ENCODE measurements around the gene EPG5. TPM values are rescaled to one million over a fixed set of nuclear protein-coding genes. Genes with fewer than 3 reads are reported as not detected.
"Not testable (repeated sequence)": the region's sequence is repeated elsewhere in the genome, so short reads cannot be mapped to it uniquely, and the experiment has no call there.

EPG5 gene
- total RNA-seq, 4 donors from 2014 or later = 13.6 to 43.4 (median 21.8) TPM

- H3K9me3 ChIP-seq = no peaks in the 10 kb centered on the region
- H3K4me1 ChIP-seq = no peaks in the 10 kb centered on the region
- intact Hi-C loops (cut with DNase I; ENCODE audit: low total_unique reads) = no loop called here
- no peaks in the 10 kb centered on the region for H3K27me3 ChIP-seq
- no peak overlapping the region for H3K27ac ChIP-seq
- no peak overlapping the region for H3K4me3 ChIP-seq
- TF ChIP-seq CTCF (IDR thresholded peaks at IDR 0.05) = no peak
- no peak for TF ChIP-seq POLR2A (IDR thresholded peaks at IDR 0.05)
- H3K36me3 ChIP-seq = no peaks in the 10 kb centered on the region
- DNase-seq = no peak
Measured at GRCh38 chr18:45976974-45977373, 9.8 kb upstream of the EPG5 start.

GRCh38 chr18:45976566-45976965 lies 9.4 kb upstream of the EPG5 start:
- TF ChIP-seq CTCF (IDR thresholded peaks at IDR 0.05) (no peak), POLR2A (IDR thresholded peaks at IDR 0.05) (no peak)
- no peak for DNase-seq
- Histone ChIP-seq H3K36me3 (no peaks in the 10 kb centered on the region), H3K27me3 (no peaks in the 10 kb centered on the region), H3K4me1 (no peaks in the 10 kb centered on the region), H3K27ac (no peak overlapping the region), H3K4me3 (no peak overlapping the region), H3K9me3 (no peaks in the 10 kb centered on the region)
- intact Hi-C loops (cut with DNase I; ENCODE audit: low total_unique reads) = no loop called here

- H3K9me3 ChIP-seq = no peaks in the 10 kb centered on the region
- H3K4me3 ChIP-seq = no peak overlapping the region
- TF ChIP-seq CTCF (IDR thresholded peaks at IDR 0.05) (peak; percentile 62 to 75 (median 70)), POLR2A (IDR thresholded peaks at IDR 0.05) (no peak)
- H3K27ac ChIP-seq = no peak overlapping the region
- no peaks in the 10 kb centered on the region for H3K36me3 ChIP-seq
- no peaks in the 10 kb centered on the region for H3K4me1 ChIP-seq
- no peaks in the 10 kb centered on the region for H3K27me3 ChIP-seq
- intact Hi-C loops (cut with DNase I; ENCODE audit: low total_unique reads) = no loop called here
- DNase-seq = peak; percentile 27 to 49
Measured at GRCh38 chr18:45974088-45974536, 7.0 kb upstream of the EPG5 start.

GRCh38 chr18:45964913-45965312 lies 2.2 kb downstream of the EPG5 start:
- H3K9me3 ChIP-seq; H3K4me1 ChIP-seq; H3K27ac ChIP-seq; H3K36me3 ChIP-seq; H3K4me3 ChIP-seq; H3K27me3 ChIP-seq; DNase-seq; intact Hi-C loops (cut with DNase I; ENCODE audit: low total_unique reads): not testable (repeated sequence)

GRCh38 chr18:45962866-45963265 lies 4.3 kb downstream of the EPG5 start:
- H3K27ac ChIP-seq = no peak overlapping the region
- no peaks in the 10 kb centered on the region for H3K27me3 ChIP-seq
- no peaks in the 10 kb centered on the region for H3K4me1 ChIP-seq
- no peak for DNase-seq
- intact Hi-C loops (cut with DNase I; ENCODE audit: low total_unique reads) = no loop called here
- TF ChIP-seq CTCF (IDR thresholded peaks at IDR 0.05) (no peak), POLR2A (IDR thresholded peaks at IDR 0.05) (no peak)
- no peaks in the 10 kb centered on the region for H3K9me3 ChIP-seq
- no peaks in the 10 kb centered on the region for H3K36me3 ChIP-seq
- H3K4me3 ChIP-seq = no peak overlapping the region

GRCh38 chr18:45962461-45962860 lies 4.7 kb downstream of the EPG5 start:
- Histone ChIP-seq H3K27ac (no peak overlapping the region), H3K36me3 (no peaks in the 10 kb centered on the region), H3K27me3 (no peaks in the 10 kb centered on the region), H3K9me3 (no peaks in the 10 kb centered on the region), H3K4me1 (no peaks in the 10 kb centered on the region), H3K4me3 (no peak overlapping the region)
- TF ChIP-seq CTCF (IDR thresholded peaks at IDR 0.05) (no peak), POLR2A (IDR thresholded peaks at IDR 0.05) (no peak)
- no peak for DNase-seq
- intact Hi-C loops (cut with DNase I; ENCODE audit: low total_unique reads) = no loop called here

GRCh38 chr18:45959484-45959883 lies 7.6 kb downstream of the EPG5 start:
- H3K36me3 ChIP-seq; intact Hi-C loops (cut with DNase I; ENCODE audit: low total_unique reads): not testable (repeated sequence)

More at GRCh38 chr18:45959484-45959883, 7.6 kb downstream of the EPG5 start:
- H3K27me3 ChIP-seq, H3K27ac ChIP-seq, H3K4me1 ChIP-seq, DNase-seq, H3K4me3 ChIP-seq, H3K9me3 ChIP-seq: not testable (repeated sequence)
